ENCODE data around the gene TLE5. TPM values are rescaled to one million over a fixed set of nuclear protein-coding genes. Genes with fewer than 3 reads are reported as not detected.
"Not testable (repeated sequence)": the region's sequence is repeated elsewhere in the genome, so short reads cannot be mapped to it uniquely, and the experiment has no call there.

Gene TLE5
- total and polyA plus RNA-seq, 2 donors (not counting 3 experiments of a cell fraction or from before 2014, with no cell fraction given), result 393 to 574 TPM

DNA sequence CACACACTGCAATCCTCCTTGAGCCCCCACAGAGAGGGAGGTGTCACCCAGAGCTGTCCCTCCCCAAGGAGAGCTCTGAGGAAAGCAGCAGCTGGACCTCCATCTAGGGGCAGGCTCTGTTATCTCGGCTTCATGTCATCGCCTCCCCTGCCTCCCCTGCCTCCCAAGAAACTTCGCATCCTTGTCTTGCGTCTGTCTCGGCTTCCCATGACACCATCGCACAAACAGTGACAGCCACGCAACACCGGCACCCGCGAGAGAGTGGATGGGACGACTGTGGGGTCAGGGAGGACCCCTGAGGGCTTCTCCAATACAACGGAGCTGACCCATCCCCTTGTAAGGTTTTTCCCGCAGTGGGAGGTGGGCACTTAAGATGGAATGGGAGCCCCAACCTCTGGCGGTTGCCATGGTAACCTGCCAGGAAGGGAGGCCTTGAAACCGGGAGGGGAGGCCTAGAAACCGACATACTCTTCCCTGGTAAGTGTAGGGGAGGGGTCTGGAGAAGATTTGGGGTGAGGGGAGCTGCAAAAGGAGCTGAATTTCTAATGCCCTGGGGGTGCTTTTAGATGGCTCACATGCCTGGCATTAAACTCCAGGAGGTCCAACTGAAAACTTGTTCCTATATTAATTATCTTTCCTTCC lies 49.6 kb downstream of the TLE5 start:
- H3K4me2 ChIP-seq (ENCODE audit: insufficient read depth, low read length), result no peak overlapping the region
- POLR2A ChIA-PET, result no interaction called here
- CTCF ChIA-PET, result interaction anchor here (0.5 to 2.9 kb wide), 3 partner anchors 8 to 29 kb away, joined by 3 to 10 read pairs (median 3); no protein-coding TSS in a partner anchor
- no peaks in the 10 kb centered on the region for H3K27me3 ChIP-seq (ENCODE audit: control insufficient read depth in 2 of 2, insufficient read depth in 2 of 2, low read length in 2 of 2)
- no peak overlapping the region for H3K27ac ChIP-seq (ENCODE audit: insufficient read depth, low read depth, low read length)
- H3K4me3 ChIP-seq (replicated peaks in 1 of 3; ENCODE audit: insufficient read depth in 1 of 3, low read depth in 1 of 3, low read length in 3 of 3), result no peak overlapping the region
- TF ChIP-seq POLR2AphosphoS5 (IDR thresholded peaks at IDR 0.05; ENCODE audit: insufficient read depth, low read depth, low read length) (no peak), EZH2 (IDR thresholded peaks at IDR 0.05; ENCODE audit: borderline replicate concordance, low read depth, low read length, severe bottlenecking) (no peak), POLR2A (IDR thresholded peaks at IDR 0.05; ENCODE audit: low read depth, low read length) (no peak), GATA2 (IDR thresholded peaks at IDR 0.05; ENCODE audit: insufficient read depth, insufficient read length, low read depth, low read length) (no peak), MYC (IDR thresholded peaks at IDR 0.05; ENCODE audit: low read depth, low read length) (no peak), FOS (IDR thresholded peaks at IDR 0.05; ENCODE audit: borderline replicate concordance, insufficient read depth, low read length) (no peak), JUN (IDR thresholded peaks at IDR 0.05; ENCODE audit: borderline replicate concordance, insufficient read depth, insufficient read length, low read depth) (no peak)
- TF ChIP-seq, protein P1, sequence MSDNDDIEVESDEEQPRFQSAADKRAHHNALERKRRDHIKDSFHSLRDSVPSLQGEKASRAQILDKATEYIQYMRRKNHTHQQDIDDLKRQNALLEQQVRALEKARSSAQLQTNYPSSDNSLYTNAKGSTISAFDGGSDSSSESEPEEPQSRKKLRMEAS (IDR thresholded peaks at IDR 0.05; ENCODE audit: insufficient read depth, insufficient read length), result no peak
- no peak for DNase-seq (ENCODE audit: low read depth, low spot score)
- no peak for FAIRE-seq
- H3K9ac ChIP-seq (replicated peaks; ENCODE audit: extremely low read depth, insufficient read depth, low read length), result no peak overlapping the region
- BruUV-seq (replicated peaks), result no TSS peak
- no peaks in the 10 kb centered on the region for H3K9me3 ChIP-seq (replicated peaks; ENCODE audit: control insufficient read depth, insufficient read depth, low read length)
- dilution Hi-C loops (cut with MboI; ENCODE audit: extremely low pct_ligation_motif_present, low sequenced_read_pairs) (no loop called here), intact Hi-C loops (cut with micrococcal nuclease) (no loop called here)
- H4K20me1 ChIP-seq (replicated peaks; ENCODE audit: control insufficient read depth, extremely low read depth, insufficient read depth, low read length), result no peaks in the 10 kb centered on the region
- no peaks in the 10 kb centered on the region for H3K9me1 ChIP-seq (replicated peaks; ENCODE audit: control insufficient read depth, extremely low read depth, insufficient read depth, low read length)
- H2AFZ ChIP-seq (ENCODE audit: low read depth, low read length), result no peak overlapping the region
- peaks cover 0 to 36% of the 10 kb centered on the region in 2 experiments for H3K36me3 ChIP-seq (ENCODE audit: control insufficient read depth in 2 of 2, extremely low read depth in 1 of 2, insufficient read depth in 2 of 2, low read length in 2 of 2)
- no peaks in the 10 kb centered on the region for H3K79me2 ChIP-seq (ENCODE audit: control insufficient read depth, insufficient read depth, low read length)
- no peaks in the 10 kb centered on the region for H3K4me1 ChIP-seq (ENCODE audit: control insufficient read depth, extremely low read depth, insufficient read depth, low read length)

DNA sequence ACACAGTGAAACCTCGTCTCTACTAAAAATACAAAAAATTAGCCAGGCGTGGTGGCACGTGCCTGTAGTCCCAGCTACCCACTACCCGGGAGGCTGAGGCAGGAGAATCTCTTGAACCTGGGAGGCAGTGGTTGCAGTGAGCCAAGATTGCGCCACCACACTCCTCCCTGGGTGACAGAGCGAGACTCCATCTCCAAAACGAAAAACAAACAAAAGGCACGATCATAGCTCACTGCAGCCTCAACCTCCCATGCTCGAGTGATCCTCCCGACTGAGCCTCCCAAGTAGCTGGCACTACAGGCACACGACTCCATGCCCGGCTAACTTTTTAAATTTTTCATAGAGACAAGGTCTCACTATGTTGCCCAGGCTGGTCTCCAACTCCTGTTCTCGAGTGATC lies 50.2 kb downstream of the TLE5 start:
- POLR2A ChIA-PET; H3K4me1 ChIP-seq (ENCODE audit: control insufficient read depth, extremely low read depth, insufficient read depth, low read length); intact Hi-C loops (cut with micrococcal nuclease); H3K27me3 ChIP-seq (ENCODE audit: control insufficient read depth in 2 of 2, insufficient read depth in 2 of 2, low read length in 2 of 2); H3K9me3 ChIP-seq (replicated peaks; ENCODE audit: control insufficient read depth, insufficient read depth, low read length); H3K4me2 ChIP-seq (ENCODE audit: insufficient read depth, low read length); H3K79me2 ChIP-seq (ENCODE audit: control insufficient read depth, insufficient read depth, low read length); H3K27ac ChIP-seq (ENCODE audit: insufficient read depth, low read depth, low read length); H3K4me3 ChIP-seq (replicated peaks in 1 of 3; ENCODE audit: insufficient read depth in 1 of 3, low read depth in 1 of 3, low read length in 3 of 3); H3K9ac ChIP-seq (replicated peaks; ENCODE audit: extremely low read depth, insufficient read depth, low read length); dilution Hi-C loops (cut with MboI; ENCODE audit: extremely low pct_ligation_motif_present, low sequenced_read_pairs); H3K9me1 ChIP-seq (replicated peaks; ENCODE audit: control insufficient read depth, extremely low read depth, insufficient read depth, low read length); DNase-seq (ENCODE audit: low read depth, low spot score); H4K20me1 ChIP-seq (replicated peaks; ENCODE audit: control insufficient read depth, extremely low read depth, insufficient read depth, low read length); H2AFZ ChIP-seq (ENCODE audit: low read depth, low read length); BruUV-seq (replicated peaks): not testable (repeated sequence)
- FAIRE-seq, result peak; percentile 8
- CTCF ChIA-PET, result interaction anchor here (1.0 kb wide), 1 partner anchor 92 kb away, joined by 3 read pairs; no protein-coding TSS in a partner anchor
- peaks cover 0 to 36% of the 10 kb centered on the region in 2 experiments for H3K36me3 ChIP-seq (ENCODE audit: control insufficient read depth in 2 of 2, extremely low read depth in 1 of 2, insufficient read depth in 2 of 2, low read length in 2 of 2)

Data from endothelial cell of umbilical vein (primary cell).